Endodermal cell (in vitro differentiated cells): Measurements from ENCODE around the gene SEMA3A. TPM values are rescaled to one million over a fixed set of nuclear protein-coding genes. Genes with fewer than 3 reads are reported as not detected.

ENCODE experiments used
- DNase-seq: peaks from one replicate; pipeline ENCODE4 v3.0.0-alpha.2; 2017
- H3K27ac ChIP-seq: 2 replicates; pipeline ENCODE4 v1.5.1; 2013; ENCODE audit warnings: mild to moderate bottlenecking, low read depth, low read length, moderate library complexity
- H3K27me3 ChIP-seq: 2 replicates; pipeline ENCODE4 v1.6.1; 2013; ENCODE audit warnings: mild to moderate bottlenecking, low read length, moderate library complexity; ENCODE audit not compliant: insufficient read depth, control insufficient read depth, poor library complexity, severe bottlenecking
- H3K36me3 ChIP-seq: 2 replicates; pipeline ENCODE4 v1.7.0; 2013; ENCODE audit warnings: mild to moderate bottlenecking, low read length, moderate library complexity; ENCODE audit not compliant: control insufficient read depth, insufficient read depth
- H3K4me1 ChIP-seq: one replicate; pipeline ENCODE4 v1.7.0; 2013; ENCODE audit warnings: low read length; ENCODE audit not compliant: control insufficient read depth, insufficient read depth
- H3K4me3 ChIP-seq: 2 replicates; pipeline ENCODE4 v1.5.1; 2013; ENCODE audit warnings: mild to moderate bottlenecking, low read length, moderate library complexity
- H3K9ac ChIP-seq: 2 replicates; pipeline ENCODE4 v1.6.1; 2013; ENCODE audit warnings: mild to moderate bottlenecking, low read length, moderate library complexity; ENCODE audit not compliant: poor library complexity, severe bottlenecking; ENCODE audit errors: extremely low read depth
- H3K9me3 ChIP-seq: 2 replicates; pipeline ENCODE4 v1.6.1; 2013; ENCODE audit warnings: mild to moderate bottlenecking, low read length, moderate library complexity; ENCODE audit not compliant: control insufficient read depth
- H3K27ac Mint-ChIP-seq: 2 replicates; pipeline ENCODE4 v1.8.0; 2020; ENCODE audit warnings: mixed read lengths
- H3K27me3 Mint-ChIP-seq: 2 replicates; pipeline ENCODE4 v1.8.0; 2021; ENCODE audit warnings: mild to moderate bottlenecking, mixed read lengths; ENCODE audit not compliant: insufficient read depth
- H3K36me3 Mint-ChIP-seq: 2 replicates; pipeline ENCODE4 v1.8.0; 2020; ENCODE audit warnings: low read depth, mixed read lengths
- H3K4me1 Mint-ChIP-seq: 2 replicates; pipeline ENCODE4 v1.8.0; 2020; ENCODE audit warnings: mixed read lengths
- H3K4me3 Mint-ChIP-seq: 2 replicates; pipeline ENCODE4 v1.8.0; 2020; ENCODE audit warnings: mild to moderate bottlenecking, moderate library complexity, mixed read lengths
- H3K9me3 Mint-ChIP-seq: 2 replicates; pipeline ENCODE4 v1.8.0; 2020; ENCODE audit warnings: mild to moderate bottlenecking, mixed read lengths
- CTCF ChIP-seq: fragments of 200-600 bp; sonication (generic); conservative IDR thresholded peaks from 2 replicates; pipeline ENCODE4 v1.5.0; 2021; ENCODE audit warnings: antibody characterized with exemption, mild to moderate bottlenecking
- WGBS, 2 experiments: methylation state at CpG; one replicate each; pipeline versions ENCODE4 v1.1.5 to v1.1.7; 2013; ENCODE audit warnings: missing lambda C conversion rate in 2 of 2, mixed read lengths in 1 of 2; ENCODE audit not compliant: insufficient coverage in 1 of 2, insufficient read length in 1 of 2; 5-methylcytosine and 5-hydroxymethylcytosine counted together
- total RNA-seq, 2 donors: library from RNA; stranded (reverse); fragmentation: NEBNext Ultra II Directional in 1 of 2; extraction: Animal tissue kit (Norgen Biotek cat#: 25700) in 1 of 2; gene quantifications; 2 replicates in 1 of 2; 3 replicates in 1 of 2; pipeline ENCODE4 v1.2.1, GENCODE V29; 2021

SEMA3A gene
- total RNA-seq, 2 donors from 2014 or later = 43.5 to 72.8 TPM

DNA sequence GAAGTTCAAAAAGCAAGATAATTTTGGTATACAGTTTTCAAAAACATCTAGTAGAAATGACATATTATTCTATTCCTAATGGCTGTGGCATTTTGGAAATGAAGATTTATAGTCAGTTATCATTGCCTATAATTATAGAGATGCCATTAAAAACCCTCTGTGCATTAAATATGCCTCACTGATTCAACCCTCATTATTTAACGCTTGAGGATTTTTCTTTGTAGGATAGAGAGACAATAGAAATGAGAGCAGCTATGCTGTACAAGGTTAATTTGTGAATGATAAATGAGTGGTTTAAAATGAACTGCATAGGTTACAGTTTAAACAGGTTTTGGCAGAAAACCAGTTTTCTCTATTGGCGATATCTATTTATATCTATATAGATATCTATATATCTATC, 32.2 kb upstream of the SEMA3A start:
- no peak overlapping the region for H3K27ac ChIP-seq
- H3K4me1 ChIP-seq = no peaks in the 10 kb centered on the region
- H3K36me3 ChIP-seq = no peaks in the 10 kb centered on the region
- no peak for DNase-seq
- Mint-ChIP-seq H3K4me3 (no peak overlapping the region), H3K36me3 (no peaks in the 10 kb centered on the region), H3K4me1 (peaks cover 20% of the 10 kb centered on the region), H3K9me3 (no peaks in the 10 kb centered on the region), H3K27ac (no peak overlapping the region), H3K27me3 (no peaks in the 10 kb centered on the region)
- TF ChIP-seq CTCF = no peak
- H3K27me3 ChIP-seq = no peaks in the 10 kb centered on the region
- WGBS, 2 experiments = 92 to 100% methylated on average over 1 of the region's 2 CpGs
- no peak overlapping the region for H3K4me3 ChIP-seq
- no peaks in the 10 kb centered on the region for H3K9me3 ChIP-seq
- H3K9ac ChIP-seq = no peak overlapping the region

GRCh38 chr7:84224505-84224904, 29.9 kb upstream of the SEMA3A start:
- DNase-seq = no peak
- H3K9ac ChIP-seq = no peak overlapping the region
- no peaks in the 10 kb centered on the region for H3K36me3 ChIP-seq
- H3K9me3 ChIP-seq = peaks cover 6% of the 10 kb centered on the region
- no peak for TF ChIP-seq CTCF
- Mint-ChIP-seq H3K4me3 (no peak overlapping the region), H3K4me1 (peaks cover 13% of the 10 kb centered on the region), H3K27me3 (no peaks in the 10 kb centered on the region), H3K27ac (no peak overlapping the region), H3K9me3 (peaks cover 7% of the 10 kb centered on the region), H3K36me3 (no peaks in the 10 kb centered on the region)
- 80 to 90% methylated on average over 2 of the region's 2 CpGs for WGBS, 2 experiments
- no peaks in the 10 kb centered on the region for H3K4me1 ChIP-seq
- H3K4me3 ChIP-seq = no peak overlapping the region
- no peak overlapping the region for H3K27ac ChIP-seq
- no peaks in the 10 kb centered on the region for H3K27me3 ChIP-seq

GRCh38 chr7:84219310-84219709, 24.7 kb upstream of the SEMA3A start:
- no peak overlapping the region for H3K27ac ChIP-seq
- peaks cover 6% of the 10 kb centered on the region for H3K9me3 ChIP-seq
- Mint-ChIP-seq H3K36me3 (no peaks in the 10 kb centered on the region), H3K9me3 (peaks cover 7% of the 10 kb centered on the region), H3K4me3 (no peak overlapping the region), H3K27me3 (no peaks in the 10 kb centered on the region), H3K4me1 (no peaks in the 10 kb centered on the region), H3K27ac (no peak overlapping the region)
- H3K9ac ChIP-seq = no peak overlapping the region
- TF ChIP-seq CTCF = no peak
- H3K36me3 ChIP-seq = no peaks in the 10 kb centered on the region
- 100% methylated on average over 2 of the region's 2 CpGs; no CpG with 5 or more reads in 1 of the 2 experiments for WGBS, 2 experiments
- DNase-seq = no peak
- H3K27me3 ChIP-seq = no peaks in the 10 kb centered on the region
- no peaks in the 10 kb centered on the region for H3K4me1 ChIP-seq
- no peak overlapping the region for H3K4me3 ChIP-seq
